ENCODE measurements around the gene LILRA6.
"Not testable (repeated sequence)": the region's sequence is repeated elsewhere in the genome, so short reads cannot be mapped to it uniquely, and the experiment has no call there.

LILRA6 gene

DNA sequence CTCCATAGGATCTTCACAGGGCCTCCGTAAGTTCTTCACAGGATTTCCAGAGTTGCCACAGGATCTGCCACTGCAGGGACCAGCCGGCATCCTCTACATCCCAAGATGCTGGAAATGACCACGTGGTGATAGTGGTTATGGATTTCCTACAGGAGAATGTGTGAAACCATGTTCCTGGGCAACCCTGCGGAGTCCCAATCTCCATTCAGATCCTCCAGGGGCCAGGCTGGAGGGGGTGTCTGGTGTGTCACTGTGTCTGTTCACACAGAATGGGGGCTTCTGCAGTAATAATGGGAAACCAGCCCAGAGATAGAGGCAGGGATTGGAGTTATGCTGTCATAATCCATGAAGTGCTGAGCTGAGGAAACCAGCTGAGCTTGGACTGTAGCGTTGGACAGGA is 8.6 kb downstream of the LILRA6 start:
- in situ Hi-C loops (cut with MboI; ENCODE audit: low sequenced_read_pairs) = no loop called here

DNA sequence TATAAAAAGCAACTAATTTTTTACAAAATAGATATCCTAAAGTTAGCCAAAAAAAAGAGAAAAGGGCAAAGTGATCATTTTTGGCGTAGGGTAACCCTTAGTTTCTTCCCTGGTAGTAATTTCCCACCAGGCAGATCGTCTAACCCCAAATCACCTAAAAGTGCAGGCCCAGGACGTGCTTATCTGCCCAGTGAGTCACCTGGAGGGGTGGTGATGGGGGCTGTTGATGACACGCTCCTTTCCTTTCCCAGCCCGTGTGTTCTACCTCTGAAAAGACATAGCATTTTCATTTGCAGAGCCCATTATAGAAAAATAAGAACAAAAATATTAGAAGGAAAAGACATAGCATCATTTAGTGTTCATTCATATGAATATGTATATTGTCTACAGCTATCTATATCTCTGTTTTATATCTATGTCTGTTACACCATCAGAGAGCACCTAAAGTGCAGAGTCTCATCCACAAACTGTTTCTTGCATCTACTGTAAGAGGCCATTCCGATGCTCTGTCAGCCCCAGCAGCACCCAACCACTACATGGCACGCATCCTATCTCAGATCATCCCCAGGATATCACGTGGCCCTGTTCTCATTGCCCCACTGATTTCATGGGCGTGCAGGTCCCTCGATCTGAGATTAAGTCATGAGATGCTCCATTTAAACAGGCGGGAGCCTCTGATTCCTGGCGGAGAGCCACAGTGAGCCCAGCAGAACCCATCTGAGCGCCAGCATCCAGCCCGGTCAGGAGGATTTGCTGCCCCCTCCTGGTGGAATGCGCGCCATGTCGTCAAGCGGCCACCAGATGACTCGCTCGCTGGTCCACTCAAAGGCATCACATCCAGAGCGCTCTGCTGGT is 11.3 kb downstream of the LILRA6 start:
- in situ Hi-C loops (cut with MboI; ENCODE audit: low sequenced_read_pairs) = no loop called here

DNA sequence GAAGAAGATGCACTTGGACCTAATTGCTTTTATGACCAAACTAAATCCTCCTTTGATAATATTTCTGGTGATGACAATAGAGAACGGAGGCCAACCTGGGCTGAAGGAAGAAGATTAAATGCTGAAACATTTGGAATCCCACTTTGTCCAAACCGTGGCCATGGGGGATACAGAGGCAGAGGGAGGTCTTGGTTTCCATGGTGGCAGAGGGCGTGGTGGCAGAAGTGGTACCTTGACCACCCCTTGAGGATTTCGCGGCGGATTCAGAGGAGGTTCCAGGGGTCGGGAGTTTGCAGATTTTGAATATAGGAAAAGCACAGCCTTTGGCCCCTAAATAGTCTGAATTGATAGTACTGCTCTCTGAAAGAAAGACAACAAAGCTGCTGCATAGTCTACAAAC is 12.6 kb downstream of the LILRA6 start:
- in situ Hi-C loops (cut with MboI; ENCODE audit: low sequenced_read_pairs) = no loop called here

DNA sequence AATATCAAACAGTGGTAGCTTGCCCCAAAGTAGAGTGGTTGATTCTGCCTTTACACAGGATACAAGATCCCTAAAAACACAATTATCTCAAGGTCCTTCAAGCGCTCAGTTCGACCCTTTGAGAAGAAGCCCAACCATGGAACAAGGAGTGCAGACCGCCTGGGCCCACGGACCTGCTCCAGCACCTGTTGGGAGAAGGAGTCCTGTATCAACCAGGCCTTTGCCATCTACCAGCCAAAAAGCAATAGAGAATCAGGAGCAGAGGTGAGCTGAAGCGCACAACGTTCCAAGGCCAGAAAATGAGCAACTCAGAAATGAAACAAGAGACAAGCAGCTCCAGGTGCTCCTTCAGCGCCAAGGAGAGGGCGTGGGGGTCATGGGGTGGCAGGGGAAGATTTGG is 13.4 kb downstream of the LILRA6 start:
- in situ Hi-C loops (cut with MboI; ENCODE audit: low sequenced_read_pairs) = no loop called here

DNA sequence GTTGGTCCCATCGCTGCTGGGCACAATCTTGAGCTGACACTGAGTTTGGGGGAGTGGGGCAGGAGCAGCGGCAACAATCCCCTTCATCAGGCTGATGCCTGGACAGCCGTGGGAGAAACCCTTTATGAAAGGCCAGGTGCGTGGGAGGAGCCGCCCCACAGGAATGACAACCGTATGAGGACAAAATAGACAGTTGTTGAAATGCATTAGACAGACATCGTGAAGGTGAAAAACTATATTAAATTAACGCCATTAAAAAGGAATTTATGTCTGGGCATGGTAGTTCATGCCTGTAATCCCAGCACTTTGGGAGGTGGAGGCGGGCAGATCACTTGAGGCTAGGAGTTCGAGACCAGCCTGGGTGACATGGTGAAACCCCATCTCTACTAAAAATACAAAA is 18.0 kb downstream of the LILRA6 start:
- in situ Hi-C loops (cut with MboI; ENCODE audit: low sequenced_read_pairs) = not testable (repeated sequence)

DNA sequence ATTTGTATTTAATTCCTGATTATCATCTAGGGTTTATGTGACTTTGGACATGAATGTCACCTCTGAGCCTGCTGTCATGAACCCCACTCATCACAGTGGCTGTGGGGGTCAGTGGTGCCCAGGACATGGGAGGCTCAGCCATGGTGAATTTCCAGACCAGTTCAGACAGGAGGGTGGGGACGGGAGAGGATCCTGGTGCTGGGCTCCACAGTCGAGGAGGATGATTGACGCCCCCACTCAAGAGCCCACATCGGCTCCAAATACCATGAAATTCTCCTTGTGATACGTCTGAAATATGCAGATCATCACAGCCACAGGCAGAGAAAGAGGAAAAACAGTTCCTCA is 18.7 kb downstream of the LILRA6 start:
- in situ Hi-C loops (cut with MboI; ENCODE audit: low sequenced_read_pairs) = not testable (repeated sequence)

DNA sequence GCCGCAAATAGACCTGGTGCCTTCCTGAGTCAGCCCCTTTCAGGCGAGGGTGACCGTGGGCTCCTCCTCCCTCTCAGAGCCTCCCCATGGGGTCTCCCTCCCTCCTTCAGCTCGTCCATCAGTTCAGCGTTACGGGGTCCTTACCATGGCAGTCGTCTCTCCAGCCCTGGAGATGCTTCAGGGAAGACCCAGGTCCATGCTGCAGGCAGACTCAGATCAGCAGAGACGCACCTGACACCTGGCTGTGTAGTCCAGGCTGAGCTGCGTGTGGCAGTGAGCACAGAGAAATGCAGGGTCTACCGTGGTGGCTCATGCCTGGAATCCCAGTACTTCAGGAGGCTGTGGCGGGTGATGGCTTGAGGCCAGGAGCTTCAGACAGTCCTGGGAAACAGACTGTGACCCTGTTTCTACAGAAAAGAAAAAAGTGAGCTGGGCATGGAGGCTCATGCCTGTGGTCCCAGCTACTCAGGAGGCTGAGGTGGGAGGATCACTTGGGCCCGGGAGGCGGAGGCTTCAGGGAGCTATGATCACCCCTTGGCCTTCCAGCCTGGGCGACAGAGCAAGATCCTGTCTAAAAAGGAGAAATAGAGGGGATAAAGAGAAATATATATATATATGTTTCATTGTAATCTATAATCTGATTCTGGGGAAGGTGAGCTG is 19.2 kb downstream of the LILRA6 start:
- in situ Hi-C loops (cut with MboI; ENCODE audit: low sequenced_read_pairs) = not testable (repeated sequence)

DNA sequence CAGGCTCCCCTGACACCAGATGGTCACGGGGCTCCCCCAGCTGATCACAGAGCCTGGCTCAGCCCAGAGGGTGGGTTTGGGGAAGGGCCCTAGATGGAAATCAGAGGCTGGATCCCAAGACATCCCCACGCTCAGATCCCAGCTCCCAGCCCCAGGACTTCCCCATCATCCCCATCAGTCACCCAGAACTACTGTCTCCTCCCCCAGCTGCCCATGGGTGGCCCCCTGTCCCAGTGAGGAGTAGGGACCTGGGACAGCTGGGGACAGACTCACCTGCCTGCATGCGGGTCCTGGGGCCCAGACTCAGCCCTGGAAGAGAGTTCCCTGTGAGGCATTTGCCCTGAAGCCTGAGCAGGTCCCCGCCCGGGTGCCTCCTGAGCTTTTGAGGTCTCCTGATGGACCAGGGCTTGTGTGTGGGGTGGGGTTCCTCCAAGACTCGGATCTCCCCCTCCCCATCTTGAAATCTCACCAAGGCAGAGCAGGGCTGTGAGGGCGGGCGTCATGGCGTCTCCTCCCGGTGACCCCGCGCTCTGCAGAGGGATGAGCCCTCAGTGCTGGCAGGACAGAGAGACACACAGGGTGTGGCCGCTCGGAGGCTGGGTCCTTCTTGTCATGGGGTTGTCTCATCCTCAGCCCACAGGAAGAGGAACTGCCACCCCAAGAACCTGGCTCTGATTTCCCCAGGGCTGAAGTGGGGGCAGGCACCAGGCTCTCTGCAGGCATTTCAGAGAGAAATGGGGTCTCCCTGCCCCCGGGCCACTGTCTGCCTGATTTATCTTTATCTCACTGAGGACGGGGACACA is 19.9 kb downstream of the LILRA6 start, which contains the start of gene LILRB3:
LILRB3 (minus strand) TSS at position 534 of the 803 bp plus-strand sequence; CDS start at position 503, 31 bp downstream.
- in situ Hi-C loops (cut with MboI; ENCODE audit: low sequenced_read_pairs) = not testable (repeated sequence)

DNA sequence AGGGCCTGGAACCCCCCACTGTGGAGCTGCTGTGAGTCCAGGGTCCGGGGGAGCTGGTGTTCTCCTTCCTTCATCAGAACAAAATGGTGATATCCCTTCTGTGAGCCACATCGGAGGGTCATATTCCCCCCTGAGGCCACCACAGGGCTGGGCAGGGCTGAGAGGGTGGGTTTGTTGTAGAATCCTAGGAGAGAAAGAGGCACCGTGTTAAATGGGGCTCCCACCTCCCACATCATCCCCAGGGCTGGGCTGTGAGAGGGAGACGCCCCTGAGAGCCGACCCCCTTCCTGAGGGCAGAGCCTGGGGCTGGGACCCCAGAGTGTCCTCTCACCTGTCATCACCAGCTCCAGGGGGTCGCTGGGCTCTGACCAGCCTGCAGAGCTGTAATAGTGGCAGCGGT is 20.6 kb downstream of the LILRA6 start:
- in situ Hi-C loops (cut with MboI; ENCODE audit: low sequenced_read_pairs) = not testable (repeated sequence)

DNA sequence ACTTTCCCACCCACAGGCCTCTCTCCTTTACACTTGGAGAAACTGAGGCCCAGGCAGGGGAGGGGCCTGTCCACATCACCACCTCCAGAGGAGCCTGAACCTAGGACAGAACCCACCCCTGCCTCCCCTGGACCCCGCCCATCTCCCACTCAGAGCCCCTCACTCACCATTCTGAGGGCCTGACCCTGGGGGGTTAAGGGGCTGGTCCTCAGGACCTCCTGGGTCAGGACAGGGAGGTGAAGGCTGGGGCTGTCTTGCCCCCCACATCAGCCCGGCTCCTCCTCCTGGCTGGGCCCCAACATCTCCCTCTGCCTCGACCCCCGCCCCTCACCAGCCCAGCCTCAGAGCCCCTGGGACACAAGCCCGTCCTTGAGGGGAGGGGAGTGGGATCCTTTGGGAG is 22.9 kb downstream of the LILRA6 start:
- in situ Hi-C loops (cut with MboI; ENCODE audit: low sequenced_read_pairs) = not testable (repeated sequence)

DNA sequence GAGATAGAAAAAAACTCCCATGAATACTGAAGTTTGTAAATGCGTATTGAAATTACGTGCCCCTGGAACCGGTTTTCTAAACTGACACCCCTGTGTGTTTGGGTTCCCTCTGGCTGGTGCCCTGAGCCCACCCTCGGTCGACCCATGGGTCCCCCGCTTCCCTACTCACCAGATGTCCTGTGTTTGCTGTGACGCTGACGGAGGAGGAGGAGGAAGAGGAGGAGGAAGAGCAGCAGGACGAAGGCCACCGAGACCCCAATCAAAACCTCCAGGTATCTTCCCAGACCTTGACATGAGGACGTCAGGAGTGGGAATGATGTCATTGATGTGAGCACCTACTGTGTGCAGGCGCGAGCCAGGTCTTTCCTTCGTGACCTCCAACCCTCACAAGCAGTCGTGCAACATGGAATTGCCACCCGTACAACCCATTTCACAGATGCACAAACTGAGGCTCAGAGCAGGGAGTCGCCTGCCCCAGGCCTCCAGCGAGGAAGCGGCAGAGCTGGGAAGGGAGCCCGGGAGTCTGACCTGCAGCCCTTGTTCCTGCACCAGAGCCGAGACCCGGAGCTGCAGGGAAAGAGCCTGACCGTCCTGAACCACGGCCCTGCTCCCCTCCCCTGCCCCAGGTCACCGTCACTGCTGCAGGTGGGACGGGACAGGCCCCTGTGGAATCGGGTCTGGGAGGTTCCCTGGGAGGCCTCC is 23.5 kb downstream of the LILRA6 start:
- in situ Hi-C loops (cut with MboI; ENCODE audit: low sequenced_read_pairs) = no loop called here

DNA sequence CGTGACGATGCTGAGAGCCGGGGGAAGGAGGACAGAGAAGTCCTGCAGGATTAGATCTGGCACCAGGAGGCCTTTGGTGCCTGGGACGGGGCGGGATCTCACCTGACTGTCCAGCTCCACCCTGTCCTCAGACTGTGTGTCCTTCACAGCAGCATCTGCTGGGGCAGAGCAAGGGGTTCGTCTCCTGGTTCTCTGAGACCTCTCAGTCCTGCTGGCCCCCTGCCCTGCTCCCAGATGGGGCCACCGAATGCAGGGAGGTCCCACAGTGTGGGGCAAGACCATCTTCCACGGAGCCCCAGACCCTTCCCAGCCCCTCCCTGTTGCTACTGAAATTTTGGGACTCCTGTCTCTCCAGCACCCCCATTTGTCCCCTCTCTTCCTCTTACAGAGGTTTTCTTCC is 24.3 kb downstream of the LILRA6 start:
- in situ Hi-C loops (cut with MboI; ENCODE audit: low sequenced_read_pairs) = no loop called here

DNA sequence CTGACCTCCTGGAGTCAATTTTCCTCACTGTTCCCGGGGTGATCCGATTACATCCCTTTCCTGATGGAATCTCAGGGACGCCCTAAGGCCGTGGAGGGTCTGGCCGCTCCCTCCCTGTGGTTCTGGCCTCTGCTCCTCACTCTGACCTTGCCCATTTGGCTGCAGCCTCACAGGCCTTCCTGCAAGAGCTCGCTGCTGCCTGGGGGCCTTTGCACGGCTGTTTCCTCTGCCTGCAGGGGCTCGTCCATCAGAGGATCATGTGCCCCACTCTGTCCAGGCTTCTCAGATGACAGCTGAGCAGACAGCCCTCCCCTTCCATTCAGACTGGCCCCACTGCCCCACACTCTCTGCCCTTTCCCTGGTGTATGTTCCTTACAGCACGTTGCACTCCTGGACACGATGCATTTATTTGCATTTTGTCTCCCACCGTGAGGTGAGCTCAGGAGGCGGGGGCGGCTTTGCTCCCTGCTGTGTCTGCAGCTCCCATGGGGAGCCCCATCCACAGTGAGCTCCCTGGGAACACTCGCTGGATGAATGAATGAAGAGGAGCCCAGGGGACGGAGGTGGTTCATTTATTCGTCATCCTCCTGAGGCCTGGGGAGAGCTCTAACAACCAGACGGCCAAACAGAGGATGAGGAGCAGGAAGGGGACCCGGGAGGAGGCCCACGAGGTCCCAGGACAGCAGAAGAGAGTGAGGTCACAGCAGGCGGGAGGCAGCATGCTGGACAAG is 24.9 kb downstream of the LILRA6 start:
- in situ Hi-C loops (cut with MboI; ENCODE audit: low sequenced_read_pairs) = not testable (repeated sequence)

DNA sequence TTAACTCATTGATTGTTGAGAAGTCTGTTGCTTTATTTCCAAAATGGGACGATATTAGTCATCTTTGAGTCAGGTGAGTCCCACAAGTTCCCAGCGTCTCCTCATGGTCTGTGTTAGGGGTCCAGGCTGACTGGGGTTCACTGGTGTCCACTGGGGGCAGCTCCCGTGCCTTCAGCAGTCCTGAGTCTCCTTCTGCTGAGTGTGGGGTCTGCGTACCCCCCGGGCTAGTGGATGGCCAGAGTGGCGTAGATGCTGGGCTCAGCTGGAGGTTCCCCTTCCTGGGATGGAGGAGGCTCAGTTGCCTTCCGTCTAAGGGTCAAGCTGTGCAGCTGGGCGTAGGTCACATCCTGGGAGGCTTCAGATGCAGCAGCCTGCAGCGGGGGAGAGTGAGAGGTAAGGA is 25.7 kb downstream of the LILRA6 start:
- in situ Hi-C loops (cut with MboI; ENCODE audit: low sequenced_read_pairs) = no loop called here

DNA sequence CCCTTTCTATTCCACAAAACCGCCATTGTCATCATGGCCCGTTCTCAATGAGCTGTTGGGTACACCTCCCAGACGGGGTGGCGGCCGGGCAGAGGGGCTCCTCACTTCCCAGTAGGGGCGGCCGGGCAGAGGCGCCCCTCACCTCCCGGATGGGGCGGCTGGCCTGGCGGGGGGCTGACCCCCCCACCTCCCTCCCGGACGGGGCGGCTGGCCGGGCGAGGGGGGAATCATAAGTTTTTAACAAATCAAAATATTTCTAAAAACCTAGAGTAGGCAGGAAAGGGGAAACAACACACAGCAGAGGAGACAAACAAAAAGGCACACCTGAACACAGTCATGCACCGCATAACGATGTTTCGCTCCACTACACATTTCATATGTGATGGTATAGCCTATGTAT is 27.9 kb downstream of the LILRA6 start:
- in situ Hi-C loops (cut with MboI; ENCODE audit: low sequenced_read_pairs) = not testable (repeated sequence)

DNA sequence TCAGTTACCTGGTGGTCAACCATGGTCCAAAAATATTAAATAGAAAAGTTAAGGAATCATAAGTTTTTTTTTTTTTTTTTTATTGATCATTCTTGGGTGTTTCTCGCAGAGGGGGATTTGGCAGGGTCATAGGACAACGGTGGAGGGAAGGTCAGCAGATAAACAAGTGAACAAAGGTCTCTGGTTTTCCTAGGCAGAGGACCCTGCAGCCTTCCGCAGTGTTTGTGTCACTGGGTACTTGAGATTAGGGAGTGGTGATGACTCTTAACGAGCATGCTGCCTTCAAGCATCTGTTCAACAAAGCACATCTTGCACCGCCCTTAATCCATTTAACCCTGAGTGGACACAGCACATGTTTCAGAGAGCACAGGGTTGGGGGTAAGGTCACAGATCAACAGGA is 28.4 kb downstream of the LILRA6 start:
- in situ Hi-C loops (cut with MboI; ENCODE audit: low sequenced_read_pairs) = not testable (repeated sequence)

DNA sequence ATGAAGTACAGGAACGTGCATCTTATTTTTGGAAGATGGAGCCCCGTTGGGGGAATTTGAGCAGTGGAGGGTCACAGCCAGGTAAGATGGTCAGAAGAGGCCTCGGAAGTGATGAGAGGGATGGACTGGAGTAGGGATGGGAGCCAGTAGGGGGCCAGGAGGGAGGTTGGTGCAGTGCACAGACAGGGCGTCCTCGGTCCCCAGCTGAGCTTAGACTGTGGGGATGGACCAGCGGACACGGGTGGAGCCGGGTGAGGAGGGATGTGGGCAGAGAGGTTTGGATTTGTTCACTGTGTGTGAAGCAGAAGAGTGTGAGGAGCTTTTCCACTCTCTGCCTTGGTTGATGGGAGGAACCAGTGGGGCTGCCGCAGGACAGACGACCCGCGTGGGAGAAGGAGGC is 31.4 kb downstream of the LILRA6 start:
- in situ Hi-C loops (cut with MboI; ENCODE audit: low sequenced_read_pairs) = no loop called here

DNA sequence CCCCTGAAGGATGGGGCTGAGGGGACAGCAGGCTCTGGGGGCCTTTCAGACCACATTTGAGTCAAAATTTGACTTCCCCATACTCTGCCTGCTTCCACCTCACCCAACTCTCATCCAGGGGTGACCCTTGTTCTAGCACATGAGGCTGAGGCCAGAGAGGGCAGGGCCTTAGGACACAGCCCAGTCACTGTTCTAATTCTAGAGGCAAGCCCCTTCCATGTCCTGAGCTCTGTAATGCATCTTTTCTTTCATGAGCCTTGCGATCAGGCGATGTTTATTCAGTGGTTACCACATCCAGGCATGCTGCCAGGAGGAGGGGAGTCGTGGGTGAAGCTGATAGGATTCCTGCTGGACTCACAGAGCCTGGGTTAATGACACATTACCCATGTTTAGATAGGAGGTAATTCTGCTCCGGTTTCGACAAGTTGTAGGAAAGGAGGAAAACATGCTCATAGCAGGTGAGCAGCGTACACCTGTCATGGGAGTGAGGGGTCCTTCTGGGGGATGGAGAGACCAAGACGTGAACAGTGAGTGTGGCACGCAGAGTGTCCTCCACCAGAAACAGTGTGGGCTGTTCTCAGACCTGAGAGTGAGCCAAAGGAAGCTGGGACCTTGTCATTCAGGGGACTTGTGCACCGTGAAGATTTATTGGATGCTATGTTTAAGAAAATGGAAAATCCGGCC is 32.6 kb downstream of the LILRA6 start:
- in situ Hi-C loops (cut with MboI; ENCODE audit: low sequenced_read_pairs) = no loop called here

DNA sequence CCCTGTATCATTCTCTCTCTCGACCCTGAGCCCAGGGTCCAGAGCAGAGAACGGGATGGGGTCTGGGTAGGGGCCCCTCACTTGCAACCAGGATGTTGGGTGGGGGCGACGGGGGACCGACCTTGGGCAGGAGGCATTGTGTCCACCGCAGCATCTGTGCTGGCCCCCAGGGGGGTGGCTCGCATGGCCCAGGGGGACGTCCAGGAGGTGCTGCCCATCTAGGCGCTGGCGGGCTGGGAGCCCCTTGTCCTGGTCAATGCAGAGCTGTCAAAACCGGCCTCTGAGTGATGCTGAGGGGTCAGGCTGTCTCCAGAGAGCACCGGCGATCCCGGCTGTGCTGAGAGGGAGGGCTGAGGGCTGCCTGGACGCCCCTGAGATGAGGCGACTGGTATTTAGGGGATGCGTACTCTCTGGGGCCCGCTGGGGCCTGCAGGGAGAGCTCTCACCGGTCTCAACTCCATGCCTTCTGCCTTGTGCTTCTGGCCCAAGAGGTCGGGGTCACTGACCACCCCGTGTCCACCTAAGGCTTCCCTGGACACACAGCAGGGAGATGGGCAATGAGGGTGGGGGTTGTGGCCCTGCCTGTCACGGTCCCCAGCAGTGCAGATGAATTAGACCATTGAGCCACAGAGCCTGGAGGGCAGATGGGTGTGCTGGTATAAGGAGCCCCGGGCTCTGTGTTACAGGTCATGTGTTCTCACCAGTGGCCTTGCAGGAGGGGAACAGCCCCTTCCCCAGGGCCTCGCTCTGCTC is 33.4 kb downstream of the LILRA6 start:
- in situ Hi-C loops (cut with MboI; ENCODE audit: low sequenced_read_pairs) = no loop called here

All from hTERT RPE-1 (cell line).